ENCODE data around the gene CYTH3.

GRCh38 chr7:6166443-6166891, 106.0 kb downstream of the CYTH3 start:
- no peak for TF ChIP-seq CTCF (optimal IDR thresholded peaks at IDR 0.05 in 1 of 3, IDR thresholded peaks at IDR 0.05 in 1 of 3, conservative IDR thresholded peaks at IDR 0.05 in 1 of 3; ENCODE audit: extremely low read depth in 1 of 3, insufficient read depth in 2 of 3, low read length in 3 of 3)
- no peak for TF ChIP-seq EZH2 (IDR thresholded peaks at IDR 0.05; ENCODE audit: low read length)
